H4 (cell line): Measurements from ENCODE around the gene SOX2. TPM values are rescaled to one million over a fixed set of nuclear protein-coding genes. Genes with fewer than 3 reads are reported as not detected.

Experiments used
- DNase-seq: peaks from one replicate; pipeline ENCODE4 v3.0.0-alpha.2; 2015; ENCODE audit warnings: low spot score
- total RNA-seq: library from RNA; depleted of rRNA; stranded (reverse); fragments of >200 nt; shearing (Covaris generic); gene quantifications from 2 replicates; pipeline ENCODE4 v1.2.3, GENCODE V29; 2014

The SOX2 gene
- total RNA-seq, 1 experiment from 2014 or later: 6.6 TPM

GRCh38 chr3:181704421-181705085 lies 7.2 kb upstream of the SOX2 start:
- DNase-seq: no peak

- no peak for DNase-seq
Measured at GRCh38 chr3:181705086-181705480, 6.6 kb upstream of the SOX2 start.

- no peak for DNase-seq
Measured at GRCh38 chr3:181707980-181708379, 3.7 kb upstream of the SOX2 start.

GRCh38 chr3:181709537-181710279 lies 2.0 kb upstream of the SOX2 start:
- DNase-seq: peak; percentile 60

GRCh38 chr3:181710345-181711291 lies 1.1 kb upstream of the SOX2 start:
- no peak for DNase-seq

GRCh38 chr3:181712226-181712552 lies 464 bp downstream of the SOX2 start:
- no peak for DNase-seq

GRCh38 chr3:181712553-181713279 lies 991 bp downstream of the SOX2 start:
- DNase-seq: peak; percentile 73

- DNase-seq: no peak
Measured at GRCh38 chr3:181713280-181713647, 1.5 kb downstream of the SOX2 start.

GRCh38 chr3:181713676-181714612 lies 2.2 kb downstream of the SOX2 start:
- no peak for DNase-seq

GRCh38 chr3:181715571-181716340 lies 4.0 kb downstream of the SOX2 start:
- DNase-seq: peak; percentile 30

- DNase-seq: no peak
Measured at GRCh38 chr3:181716966-181717365, 5.2 kb downstream of the SOX2 start.

- no peak for DNase-seq
Measured at GRCh38 chr3:181717549-181718171, 5.9 kb downstream of the SOX2 start.

GRCh38 chr3:181718369-181718768 lies 6.6 kb downstream of the SOX2 start:
- no peak for DNase-seq

GRCh38 chr3:181718987-181719911 lies 7.5 kb downstream of the SOX2 start:
- no peak for DNase-seq

- DNase-seq: no peak
Measured at GRCh38 chr3:181719991-181720680, 8.4 kb downstream of the SOX2 start.

GRCh38 chr3:181721046-181721875 lies 9.5 kb downstream of the SOX2 start:
- no peak for DNase-seq

- no peak for DNase-seq
Measured at GRCh38 chr3:181722156-181722555, 10.4 kb downstream of the SOX2 start.
